HepG2 (cell line): ENCODE results near the gene TADA2B. TPM values are rescaled to one million over a fixed set of nuclear protein-coding genes. Genes with fewer than 3 reads are reported as not detected.

Experiments used
- ARHGAP35 ChIP-seq: sonication (generic); formaldehyde crosslinking; IDR thresholded peaks from 2 replicates; pipeline ENCODE4 v1.9.0; 2022; ENCODE audit warnings: mild to moderate bottlenecking, inconsistent platforms, moderate library complexity, missing genetic modification reagents, borderline replicate concordance
- ATF7-NPFF ChIP-seq: sonication (generic); formaldehyde crosslinking; IDR thresholded peaks from 2 replicates; pipeline ENCODE4 v1.8.1; 2023; ENCODE audit warnings: mild to moderate bottlenecking, low read depth, missing genetic modification reagents, moderate library complexity
- BHLHE40 ChIP-seq: IDR thresholded peaks from 2 replicates; pipeline ENCODE4 v1.6.1; 2011; ENCODE audit warnings: low read length, improper control_type of control experiment
- CEBPB ChIP-seq: IDR thresholded peaks from 2 replicates; pipeline ENCODE4 v1.6.1; 2011; ENCODE audit warnings: low read depth, low read length, improper control_type of control experiment, borderline replicate concordance
- CREM ChIP-seq, 2 experiments: sonication (generic) in 1 of 2; formaldehyde crosslinking in 1 of 2; IDR thresholded peaks; 2 replicates each; pipeline versions ENCODE4 v1.4.0 to v1.6.1; 2016 to 2020; ENCODE audit warnings: antibody characterized with exemption in 1 of 2, mild to moderate bottlenecking in 1 of 2, missing genetic modification reagents in 1 of 2
- FOXO1 ChIP-seq: sonication (generic); formaldehyde crosslinking; IDR thresholded peaks from 2 replicates; pipeline ENCODE4 v1.4.0; 2020; ENCODE audit warnings: missing genetic modification reagents
- HDAC1 ChIP-seq: sonication (generic); formaldehyde crosslinking; IDR thresholded peaks from 2 replicates; pipeline ENCODE4 v1.5.1; 2020; ENCODE audit warnings: mild to moderate bottlenecking, missing genetic modification reagents
- KDM2A ChIP-seq: sonication (generic); formaldehyde crosslinking; IDR thresholded peaks from 2 replicates; pipeline ENCODE4 v1.4.0; 2020; ENCODE audit warnings: low read depth, missing genetic modification reagents, borderline replicate concordance
- MXD3 ChIP-seq: IDR thresholded peaks from 2 replicates; pipeline ENCODE4 v1.6.1; 2016; ENCODE audit warnings: mild to moderate bottlenecking, missing biosample characterization, missing genetic modification reagents
- RAD21 ChIP-seq: fragments of 450-650 bp; formaldehyde crosslinking; IDR thresholded peaks from 2 replicates; pipeline ENCODE4 v1.5.0; 2020; ENCODE audit warnings: mild to moderate bottlenecking
- RNF2 ChIP-seq: fragments of 450-650 bp; conservative IDR thresholded peaks from 2 replicates; pipeline ENCODE4 v1.6.1; 2016; ENCODE audit warnings: low read depth
- SAP130 ChIP-seq: IDR thresholded peaks from 2 replicates; pipeline ENCODE4 v1.6.1; 2016; ENCODE audit warnings: low read depth
- SUZ12 ChIP-seq: fragments of 150-350 bp; IDR thresholded peaks from 2 replicates; pipeline ENCODE4 v1.6.1; 2014; ENCODE audit warnings: low read depth, low read length
- XRCC5 ChIP-seq: fragments of 200-400 bp; formaldehyde crosslinking; optimal IDR thresholded peaks from 2 replicates; pipeline ENCODE3; 2017; ENCODE audit warnings: mild to moderate bottlenecking, low read length
- ZBTB25 ChIP-seq: IDR thresholded peaks from 2 replicates; pipeline ENCODE4 v1.6.1; 2018; ENCODE audit warnings: missing genetic modification reagents
- ZNF138 ChIP-seq: sonication (generic); formaldehyde crosslinking; IDR thresholded peaks from 2 replicates; pipeline ENCODE4 v1.5.0; 2020; ENCODE audit warnings: mild to moderate bottlenecking, low read depth, missing genetic modification reagents
- ZNF225 ChIP-seq: sonication (generic); formaldehyde crosslinking; IDR thresholded peaks from 2 replicates; pipeline ENCODE4 v1.4.0; 2020; ENCODE audit warnings: mild to moderate bottlenecking, missing genetic modification reagents
- ZNF556 ChIP-seq: sonication (generic); formaldehyde crosslinking; IDR thresholded peaks from 2 replicates; pipeline ENCODE4 v1.4.0; 2020; ENCODE audit warnings: mild to moderate bottlenecking, missing genetic modification reagents, borderline replicate concordance
- ZSCAN12 ChIP-seq: sonication (generic); formaldehyde crosslinking; IDR thresholded peaks from 2 replicates; pipeline ENCODE4 v1.9.0; 2021; ENCODE audit warnings: mild to moderate bottlenecking, missing genetic modification reagents
- ZSCAN30 ChIP-seq: sonication (generic); formaldehyde crosslinking; IDR thresholded peaks from 2 replicates; pipeline ENCODE4 v1.5.0; 2020; ENCODE audit warnings: mild to moderate bottlenecking, missing genetic modification reagents
- polyA plus RNA-seq, 8 experiments: library from polyadenylated mRNA; depleted of rRNA in 3 of 8; stranded (reverse) in 7 of 8; unstranded in 1 of 8; fragments of >200 nt; fragmentation: Illumina TruSeq in 4 of 8; extraction: Trizol in 4 of 8; gene quantifications; 2 replicates each; pipeline versions ENCODE4 v1.2.1 to v1.2.3, GENCODE V29; 2011 to 2016; ENCODE audit warnings: low read depth in 4 of 8, missing spikeins in 1 of 8, mixed read lengths in 1 of 8; ENCODE audit not compliant: insufficient read depth in 1 of 8
- total RNA-seq, 5 experiments: library from RNA; depleted of rRNA; stranded (reverse); fragments of >200 nt; fragmentation: Illumina TruSeq; extraction: Trizol; gene quantifications; 2 replicates each; pipeline ENCODE4 v1.2.3, GENCODE V29; 2016; ENCODE audit warnings: low read depth in 1 of 5
- TF ChIP-seq, protein P1 (sequence below): sonication (generic); formaldehyde crosslinking; IDR thresholded peaks from 2 replicates; pipeline ENCODE4 v1.8.0; 2022; ENCODE audit warnings: mild to moderate bottlenecking, missing genetic modification reagents, moderate library complexity
- TF ChIP-seq, protein P2 (sequence below): sonication (generic); formaldehyde crosslinking; IDR thresholded peaks from 2 replicates; pipeline ENCODE4 v1.5.0; 2020; ENCODE audit warnings: missing genetic modification reagents, mild to moderate bottlenecking, borderline replicate concordance

The TADA2B gene
- total and polyA plus RNA-seq, 2 of the 13 experiments (the other 11 are each of a cell fraction or from before 2014, with no cell fraction given) = 4.6 to 8.9 TPM

GRCh38 chr4:7101692-7102515 is 58.7 kb downstream of the TADA2B start (continued):
- TF ChIP-seq ZSCAN30 (CRISPR knock-in tag) = no peak
- TF ChIP-seq MXD3 = peak; percentile 59; the same call in 1 of the 2 replicates
- no peak for TF ChIP-seq CREM (IDR thresholded peaks at IDR 0.05)
- no peak for TF ChIP-seq CREM (CRISPR knock-in tag; IDR thresholded peaks at IDR 0.05)
- peak; percentile 97 for TF ChIP-seq KDM2A (CRISPR knock-in tag)
- no peak for TF ChIP-seq FOXO1 (CRISPR knock-in tag)
- peak; percentile 96 for TF ChIP-seq XRCC5
- TF ChIP-seq SUZ12 = 0 out of 2 replicates have a peak, but pooled peaks have one; percentile 4
- no peak for TF ChIP-seq ZBTB25
- TF ChIP-seq RNF2 = peak; percentile 42; the same call in 1 of the 2 replicates
- TF ChIP-seq ZNF225 (CRISPR knock-in tag) = 0 out of 2 replicates have a peak, but pooled peaks have one; percentile 46
- no peak for TF ChIP-seq ZSCAN12
- TF ChIP-seq, protein P1, sequence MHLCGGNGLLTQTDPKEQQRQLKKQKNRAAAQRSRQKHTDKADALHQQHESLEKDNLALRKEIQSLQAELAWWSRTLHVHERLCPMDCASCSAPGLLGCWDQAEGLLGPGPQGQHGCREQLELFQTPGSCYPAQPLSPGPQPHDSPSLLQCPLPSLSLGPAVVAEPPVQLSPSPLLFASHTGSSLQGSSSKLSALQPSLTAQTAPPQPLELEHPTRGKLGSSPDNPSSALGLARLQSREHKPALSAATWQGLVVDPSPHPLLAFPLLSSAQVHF (CRISPR knock-in tag) = no peak
- TF ChIP-seq ZNF138 (CRISPR knock-in tag) = no peak
- no peak for TF ChIP-seq BHLHE40
- no peak for TF ChIP-seq ZNF556 (CRISPR knock-in tag)
- no peak for TF ChIP-seq CEBPB
- peak; percentile 67 for TF ChIP-seq SAP130 (CRISPR knock-in tag)
- 0 out of 2 replicates have a peak, but pooled peaks have one; percentile 22 for TF ChIP-seq HDAC1 (CRISPR knock-in tag)
- TF ChIP-seq RAD21 (CRISPR knock-in tag) = peak; percentile 55; the same call in 1 of the 2 replicates
- TF ChIP-seq, protein P2, sequence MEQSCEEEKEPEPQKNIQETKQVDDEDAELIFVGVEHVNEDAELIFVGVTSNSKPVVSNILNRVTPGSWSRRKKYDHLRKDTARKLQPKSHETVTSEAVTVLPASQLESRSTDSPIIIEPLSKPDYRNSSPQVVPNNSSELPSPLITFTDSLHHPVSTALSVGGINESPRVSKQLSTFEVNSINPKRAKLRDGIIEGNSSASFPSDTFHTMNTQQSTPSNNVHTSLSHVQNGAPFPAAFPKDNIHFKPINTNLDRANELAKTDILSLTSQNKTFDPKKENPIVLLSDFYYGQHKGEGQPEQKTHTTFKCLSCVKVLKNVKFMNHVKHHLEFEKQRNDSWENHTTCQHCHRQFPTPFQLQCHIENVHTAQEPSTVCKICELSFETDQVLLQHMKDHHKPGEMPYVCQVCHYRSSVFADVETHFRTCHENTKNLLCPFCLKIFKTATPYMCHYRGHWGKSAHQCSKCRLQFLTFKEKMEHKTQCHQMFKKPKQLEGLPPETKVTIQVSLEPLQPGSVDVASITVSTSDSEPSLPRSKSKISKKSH (CRISPR knock-in tag) = 0 out of 2 replicates have a peak, but pooled peaks have one; percentile 43
- TF ChIP-seq ARHGAP35 (CRISPR knock-in tag) = no peak
- 0 out of 2 replicates have a peak, but pooled peaks have one; percentile 54 for TF ChIP-seq ATF7-NPFF
